Right lobe of liver (tissue), 6 donors: ENCODE data around the gene CNFN. TPM values are rescaled to one million over a fixed set of nuclear protein-coding genes. Genes with fewer than 3 reads are reported as not detected.

Source experiments
- ATAC-seq, 4 donors: fragments of 200-7000 bp; cut with Tn5 transposase; one replicate each; pipeline ENCODE4 v1.9.1; 2020; ENCODE audit warnings: mild to moderate bottlenecking in 4 of 4, moderate library complexity in 4 of 4
- DNase-seq, 3 donors: peaks; one replicate each; pipeline ENCODE4 v3.0.0-alpha.2; 2020
- H3K27ac ChIP-seq, 3 donors: fragments of 200-600 bp; one replicate each; pipeline ENCODE4 v1.8.0; 2022
- H3K27me3 ChIP-seq, 2 donors: fragments of 200-600 bp; one replicate each; pipeline ENCODE4 v1.8.0; 2022
- H3K36me3 ChIP-seq, 4 donors: fragments of 200-600 bp; sonication (generic) in 1 of 4; one replicate each; pipeline versions ENCODE4 v1.5.1 to v1.8.0; 2017 to 2022; ENCODE audit warnings: control low read depth in 1 of 4
- H3K4me1 ChIP-seq, 4 donors: fragments of 200-600 bp; sonication (generic) in 1 of 4; one replicate each; pipeline versions ENCODE4 v1.5.1 to v1.8.0; 2017 to 2022; ENCODE audit warnings: control low read depth in 1 of 4
- H3K4me3 ChIP-seq, 3 donors: fragments of 200-600 bp; one replicate each; pipeline ENCODE4 v1.8.0; 2022
- H3K9me3 ChIP-seq, 4 donors: fragments of 200-600 bp; sonication (generic) in 1 of 4; one replicate each; pipeline versions ENCODE4 v1.5.1 to v1.8.0; 2017 to 2022; ENCODE audit warnings: control low read depth in 1 of 4
- POLR2A ChIP-seq: fragments of 450-650 bp; IDR thresholded peaks from one replicate; pipeline ENCODE4 v1.6.1; 2017; ENCODE audit warnings: antibody characterized with exemption, mild to moderate bottlenecking
- WGBS: methylation state at CpG from one replicate; pipeline ENCODE4 v1.1.6; 2018; ENCODE audit warnings: low coverage, low lambda C conversion rate; ENCODE audit not compliant: insufficient coverage; ENCODE audit errors: missing lambda C conversion rate; 5-methylcytosine and 5-hydroxymethylcytosine counted together
- intact Hi-C, 2 donors: fragments of 100-400 bp; cut with DNase I; formaldehyde crosslinking; loops; one replicate each; pipeline versions ENCODE4 v1.11.2 to v1.14.1; 2022
- total RNA-seq, 6 experiments: library from RNA; depleted of rRNA in 2 of 6; stranded (reverse); fragments of >200 nt in 2 of 6; fragmentation: NEBNext Ultra II Directional in 3 of 6; extraction: Animal tissue kit (Norgen Biotek cat#: 25700) in 3 of 6; gene quantifications; one replicate each; pipeline versions ENCODE4 v1.1.0 to v1.2.4, GENCODE V29; 2016 to 2023
- TF ChIP-seq, protein P1 (sequence below), 4 donors: fragments of 200-600 bp in 3 of 4; fragments of 450-650 bp in 1 of 4; IDR thresholded peaks; one replicate each; pipeline versions ENCODE4 v1.5.1 to v1.8.0; 2016 to 2022; ENCODE audit warnings: antibody characterized with exemption in 4 of 4, mild to moderate bottlenecking in 2 of 4
- donor health status: DM: no; HTN: yes; CAD: no.
- donor health status: DM: no; HTN: no; CAD: no.
- donor health status: DM: no; HTN: no; CAD: no.
- donor health status: DM: no; HTN: yes; CAD: no.
- donor health status: DM: no; HTN: yes; CAD: no.

The CNFN gene
- total RNA-seq, 6 experiments from 2014 or later = not detected

DNA sequence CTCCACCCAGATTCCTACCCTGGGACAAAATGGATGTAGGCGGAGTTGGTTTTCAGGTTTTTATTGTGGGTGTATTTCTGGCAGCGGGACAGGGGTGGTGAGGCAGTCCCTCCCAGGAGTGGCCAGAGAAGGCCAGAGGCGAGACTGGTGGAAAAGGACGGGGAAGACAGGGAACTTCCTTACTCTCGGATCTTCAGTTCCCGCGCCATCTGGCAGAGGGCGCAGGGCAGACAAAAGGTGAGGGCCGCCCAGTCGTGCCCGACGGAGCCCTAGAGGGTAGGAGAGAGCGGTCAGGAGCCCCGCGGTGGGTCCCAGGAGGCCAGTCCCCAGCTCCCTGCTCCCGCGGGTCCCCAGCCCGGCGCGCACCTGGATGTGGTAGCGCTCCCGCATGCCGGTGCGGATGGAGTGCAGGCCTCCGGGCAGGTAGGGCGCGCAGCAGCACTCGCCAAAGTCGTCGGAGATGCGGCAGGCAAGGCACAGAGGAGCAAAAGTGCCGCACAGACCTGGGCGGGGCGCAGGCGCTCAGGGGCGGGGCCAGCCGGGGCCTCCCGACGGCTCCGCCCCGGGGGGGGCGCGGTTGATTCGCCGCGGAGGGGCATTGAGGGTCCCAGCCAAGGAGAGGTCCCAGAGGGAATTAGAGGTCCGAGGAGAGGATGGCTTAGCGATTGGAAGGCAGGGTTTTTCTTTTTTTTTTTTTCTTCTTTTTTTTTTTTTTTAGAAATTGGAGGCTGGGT, 3.0 kb downstream of the CNFN start:
- H3K4me1 ChIP-seq = no peaks in the 10 kb centered on the region
- H3K4me3 ChIP-seq = peak overlapping the region in 2 of 3 donors; percentile 27 to 39
- H3K36me3 ChIP-seq = no peaks in the 10 kb centered on the region
- no peaks in the 10 kb centered on the region for H3K27me3 ChIP-seq
- no peaks in the 10 kb centered on the region for H3K9me3 ChIP-seq
- H3K27ac ChIP-seq = no peak overlapping the region
- intact Hi-C loops = no loop called here
- ATAC-seq (peak; percentile 83 to 95 (median 90)), DNase-seq (peak in 1 of 3 donors; percentile 75)
- TF ChIP-seq, protein P1, sequence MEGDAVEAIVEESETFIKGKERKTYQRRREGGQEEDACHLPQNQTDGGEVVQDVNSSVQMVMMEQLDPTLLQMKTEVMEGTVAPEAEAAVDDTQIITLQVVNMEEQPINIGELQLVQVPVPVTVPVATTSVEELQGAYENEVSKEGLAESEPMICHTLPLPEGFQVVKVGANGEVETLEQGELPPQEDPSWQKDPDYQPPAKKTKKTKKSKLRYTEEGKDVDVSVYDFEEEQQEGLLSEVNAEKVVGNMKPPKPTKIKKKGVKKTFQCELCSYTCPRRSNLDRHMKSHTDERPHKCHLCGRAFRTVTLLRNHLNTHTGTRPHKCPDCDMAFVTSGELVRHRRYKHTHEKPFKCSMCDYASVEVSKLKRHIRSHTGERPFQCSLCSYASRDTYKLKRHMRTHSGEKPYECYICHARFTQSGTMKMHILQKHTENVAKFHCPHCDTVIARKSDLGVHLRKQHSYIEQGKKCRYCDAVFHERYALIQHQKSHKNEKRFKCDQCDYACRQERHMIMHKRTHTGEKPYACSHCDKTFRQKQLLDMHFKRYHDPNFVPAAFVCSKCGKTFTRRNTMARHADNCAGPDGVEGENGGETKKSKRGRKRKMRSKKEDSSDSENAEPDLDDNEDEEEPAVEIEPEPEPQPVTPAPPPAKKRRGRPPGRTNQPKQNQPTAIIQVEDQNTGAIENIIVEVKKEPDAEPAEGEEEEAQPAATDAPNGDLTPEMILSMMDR (IDR thresholded peaks at IDR 0.05) = peak; percentile 46 to 57 (median 52)
- TF ChIP-seq POLR2A = no peak
- 2% methylated on average over 42 of the region's 48 CpGs for WGBS

DNA sequence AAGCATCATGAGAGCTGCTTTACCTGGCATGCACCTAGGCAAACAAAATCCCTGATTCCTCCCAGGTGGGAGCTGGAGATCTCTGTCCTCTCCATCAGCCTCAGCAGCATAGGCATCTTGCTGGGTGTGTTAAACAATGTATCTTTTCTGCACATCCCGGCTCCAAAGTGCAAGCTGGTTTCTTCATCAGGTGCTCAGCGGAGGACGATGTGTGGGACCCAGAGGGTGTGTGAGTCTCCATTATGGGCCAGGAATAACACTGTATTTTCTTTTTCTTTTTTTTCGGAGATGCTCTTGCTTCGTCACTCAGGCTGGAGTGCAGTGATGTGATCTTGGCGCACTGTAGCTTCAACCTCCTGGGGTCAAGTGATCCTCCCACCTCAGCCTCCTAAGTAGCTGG, 9.9 kb downstream of the CNFN start:
- ATAC-seq = no peak
- WGBS = 57% methylated on average over 3 of the region's 6 CpGs
- intact Hi-C loops = no loop called here
- H3K27me3 ChIP-seq = no peaks in the 10 kb centered on the region
- no peak overlapping the region for H3K27ac ChIP-seq
- H3K4me1 ChIP-seq = no peaks in the 10 kb centered on the region
- no peaks in the 10 kb centered on the region for H3K9me3 ChIP-seq
- no peak overlapping the region for H3K4me3 ChIP-seq
- H3K36me3 ChIP-seq = no peaks in the 10 kb centered on the region
- no peak for TF ChIP-seq POLR2A
- TF ChIP-seq, protein P1 (IDR thresholded peaks at IDR 0.05) = no peak
- DNase-seq = no peak

DNA sequence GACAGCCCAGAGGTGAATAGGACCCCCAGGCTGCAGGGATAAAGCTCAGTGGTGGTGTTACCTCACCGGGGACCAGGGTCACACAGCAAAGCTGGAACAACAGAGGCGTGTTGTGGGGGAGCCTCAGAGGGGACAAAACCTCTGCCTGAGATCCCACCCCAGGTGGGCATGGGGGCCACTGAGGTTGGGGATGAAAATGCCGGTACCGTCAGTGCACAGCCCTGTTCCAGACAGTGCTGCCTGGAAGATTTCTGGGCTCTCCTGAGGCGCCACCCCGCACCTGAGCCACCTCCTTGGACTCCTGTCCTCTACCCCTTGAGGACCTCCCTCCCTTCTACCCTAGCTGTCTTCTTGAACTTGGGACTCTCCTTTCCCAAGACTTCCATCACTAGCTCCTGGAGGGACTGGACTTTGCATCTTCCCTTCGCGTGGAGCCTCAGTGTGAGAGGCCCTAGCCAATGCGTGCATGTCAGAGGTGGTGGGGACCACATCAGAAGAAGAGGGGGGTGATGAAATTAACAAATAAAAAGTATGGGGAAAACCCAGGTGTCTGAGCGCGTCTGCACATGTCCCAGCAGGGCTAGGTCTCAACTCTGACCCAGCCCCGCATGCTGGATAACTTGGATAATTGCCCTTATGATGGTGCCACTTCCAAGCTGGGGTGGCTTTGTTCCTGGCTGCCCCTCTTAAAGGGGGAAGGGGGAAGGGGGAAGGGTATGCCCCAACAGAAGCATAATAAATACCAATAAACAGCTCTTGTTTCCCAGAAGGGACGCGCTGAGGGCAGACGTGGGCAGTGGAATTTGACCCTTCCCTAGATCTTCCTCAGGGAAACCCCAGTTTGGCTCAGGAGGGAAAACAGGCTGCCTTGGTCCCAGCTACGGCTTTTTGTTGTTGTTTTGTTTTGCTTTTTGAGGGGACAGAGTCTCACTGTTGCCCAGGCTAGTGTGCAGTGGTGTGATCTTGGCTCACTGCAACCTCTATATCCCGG, 11.6 kb downstream of the CNFN start:
- Histone ChIP-seq H3K9me3 (no peaks in the 10 kb centered on the region), H3K36me3 (no peaks in the 10 kb centered on the region), H3K4me1 (no peaks in the 10 kb centered on the region), H3K27ac (no peak overlapping the region), H3K4me3 (no peak overlapping the region), H3K27me3 (no peaks in the 10 kb centered on the region)
- TF ChIP-seq, protein P1 (IDR thresholded peaks at IDR 0.05) = no peak
- TF ChIP-seq POLR2A = no peak
- DNase-seq = peak in 1 of 3 donors; percentile 51
- WGBS = 20% methylated on average over 9 of the region's 17 CpGs
- intact Hi-C loops = no loop called here
- peak in 3 of 4 donors; percentile 12 to 46 (median 36) for ATAC-seq

DNA sequence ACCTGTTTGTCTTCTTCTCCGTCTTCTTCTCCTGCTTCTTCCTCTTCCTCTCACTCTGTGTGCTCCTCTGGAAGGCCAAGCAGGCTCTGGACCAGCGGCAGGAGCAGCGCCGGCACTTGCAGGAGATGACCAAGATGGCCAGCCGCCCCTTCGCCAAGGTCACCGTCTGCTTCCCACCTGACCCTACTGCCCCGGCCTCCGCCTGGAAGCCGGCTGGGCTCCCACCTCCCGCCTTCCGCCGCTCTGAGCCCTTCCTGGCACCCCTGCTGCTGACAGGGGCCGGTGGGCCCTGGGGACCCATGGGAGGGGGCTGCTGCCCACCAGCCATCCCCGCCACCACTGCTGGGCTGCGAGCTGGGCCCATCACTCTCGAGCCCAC, 13.9 kb downstream of the CNFN start:
- ATAC-seq (peak in 1 of 4 donors; percentile 3), DNase-seq (peak in 1 of 3 donors; percentile 50)
- no peak overlapping the region for H3K4me3 ChIP-seq
- intact Hi-C loops = no loop called here
- H3K9me3 ChIP-seq = no peaks in the 10 kb centered on the region
- TF ChIP-seq, protein P1 (IDR thresholded peaks at IDR 0.05) = no peak
- no peak for TF ChIP-seq POLR2A
- no peak overlapping the region for H3K27ac ChIP-seq
- no peaks in the 10 kb centered on the region for H3K27me3 ChIP-seq
- H3K4me1 ChIP-seq = no peaks in the 10 kb centered on the region
- peaks cover 0 to 2% (median 0%) of the 10 kb centered on the region in 4 donors for H3K36me3 ChIP-seq
- WGBS = 98% methylated on average over 8 of the region's 17 CpGs
